GM12872 (cell line): ENCODE results near the gene PIGW.

ENCODE experiments used
- TF ChIP-seq, protein P1 (sequence below): IDR thresholded peaks from 3 replicates; pipeline ENCODE4 v1.5.1; 2011; ENCODE audit warnings: low read depth, mild to moderate bottlenecking, low read length, moderate library complexity; ENCODE audit not compliant: insufficient read depth

PIGW gene

DNA sequence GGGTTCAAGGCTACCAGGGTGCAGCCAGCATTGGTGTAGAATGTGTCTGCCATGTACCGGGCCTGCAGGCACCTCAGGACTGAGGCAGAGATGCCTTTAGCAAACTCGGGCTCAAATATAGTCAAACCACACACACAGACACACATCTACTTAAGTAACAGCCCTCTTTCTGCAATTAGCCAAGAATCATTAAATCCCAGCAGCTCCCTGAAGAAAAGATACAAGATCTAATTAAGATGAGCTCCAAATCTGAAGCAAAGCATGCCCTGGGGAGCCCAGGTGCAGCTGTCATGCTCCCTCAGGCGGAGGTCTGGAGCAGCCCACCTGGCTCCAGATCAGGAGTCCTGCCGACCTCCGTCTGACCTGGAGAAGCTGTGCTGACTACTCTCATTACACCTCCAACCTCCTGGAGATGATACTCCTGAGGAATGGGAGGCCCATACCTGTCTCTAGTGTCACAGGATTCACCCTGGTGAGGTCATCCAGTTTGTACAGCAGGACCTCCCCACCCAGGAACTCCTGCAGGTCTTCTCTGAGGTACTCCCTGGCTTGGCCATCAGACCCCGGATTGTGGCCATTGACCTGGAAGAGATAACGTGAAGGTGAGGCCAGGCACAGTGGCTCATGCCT, 7.1 kb upstream of the PIGW start:
- TF ChIP-seq, protein P1, sequence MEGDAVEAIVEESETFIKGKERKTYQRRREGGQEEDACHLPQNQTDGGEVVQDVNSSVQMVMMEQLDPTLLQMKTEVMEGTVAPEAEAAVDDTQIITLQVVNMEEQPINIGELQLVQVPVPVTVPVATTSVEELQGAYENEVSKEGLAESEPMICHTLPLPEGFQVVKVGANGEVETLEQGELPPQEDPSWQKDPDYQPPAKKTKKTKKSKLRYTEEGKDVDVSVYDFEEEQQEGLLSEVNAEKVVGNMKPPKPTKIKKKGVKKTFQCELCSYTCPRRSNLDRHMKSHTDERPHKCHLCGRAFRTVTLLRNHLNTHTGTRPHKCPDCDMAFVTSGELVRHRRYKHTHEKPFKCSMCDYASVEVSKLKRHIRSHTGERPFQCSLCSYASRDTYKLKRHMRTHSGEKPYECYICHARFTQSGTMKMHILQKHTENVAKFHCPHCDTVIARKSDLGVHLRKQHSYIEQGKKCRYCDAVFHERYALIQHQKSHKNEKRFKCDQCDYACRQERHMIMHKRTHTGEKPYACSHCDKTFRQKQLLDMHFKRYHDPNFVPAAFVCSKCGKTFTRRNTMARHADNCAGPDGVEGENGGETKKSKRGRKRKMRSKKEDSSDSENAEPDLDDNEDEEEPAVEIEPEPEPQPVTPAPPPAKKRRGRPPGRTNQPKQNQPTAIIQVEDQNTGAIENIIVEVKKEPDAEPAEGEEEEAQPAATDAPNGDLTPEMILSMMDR, result no peak

DNA sequence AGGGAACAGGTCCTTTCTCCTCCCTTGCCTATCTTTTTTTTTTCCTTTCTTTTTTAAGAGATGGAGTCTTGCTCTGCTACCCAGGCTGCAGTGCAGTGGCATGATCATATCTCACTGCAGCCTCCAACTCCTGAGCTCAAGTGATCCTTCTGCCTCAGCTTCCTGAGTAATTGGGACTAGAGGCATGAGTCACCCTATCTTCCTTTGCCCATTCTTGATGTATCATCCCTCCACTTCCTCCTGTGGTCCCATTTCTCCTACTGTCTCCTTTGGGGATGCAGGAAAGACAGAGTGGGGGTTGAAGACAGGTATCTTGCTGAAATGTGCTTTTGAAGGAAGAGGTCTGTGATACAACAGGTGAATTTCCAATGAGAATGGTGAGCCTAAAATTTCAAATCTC, 5.7 kb upstream of the PIGW start:
- TF ChIP-seq, protein P1, result no peak

DNA sequence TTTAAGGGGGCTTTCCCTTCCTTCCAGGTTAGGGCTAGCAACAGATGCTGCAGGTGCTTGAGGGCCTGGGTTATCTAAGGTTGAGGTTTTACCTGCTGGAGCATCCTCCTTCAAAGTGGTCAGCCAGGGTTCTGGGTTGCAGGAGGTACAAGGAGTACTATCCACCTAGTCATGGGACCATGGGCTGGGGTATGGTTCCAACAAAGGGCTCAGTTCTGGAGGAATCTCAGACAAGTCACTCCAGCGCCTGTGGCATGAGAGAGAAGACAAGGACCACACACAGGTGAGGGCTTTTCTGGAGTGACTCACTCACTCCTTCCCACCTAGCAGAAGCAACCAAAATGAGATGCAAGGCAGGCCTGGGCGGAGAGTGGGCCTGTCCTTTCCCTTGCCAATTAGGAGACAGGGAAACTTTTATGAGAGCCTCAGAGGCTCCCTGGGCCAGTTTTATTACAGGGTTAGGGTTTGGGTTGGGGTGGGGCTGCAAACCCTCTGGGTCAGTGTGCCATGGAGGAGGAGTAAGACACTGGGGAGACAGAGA, 2.3 kb upstream of the PIGW start:
- TF ChIP-seq, protein P1, result no peak

DNA sequence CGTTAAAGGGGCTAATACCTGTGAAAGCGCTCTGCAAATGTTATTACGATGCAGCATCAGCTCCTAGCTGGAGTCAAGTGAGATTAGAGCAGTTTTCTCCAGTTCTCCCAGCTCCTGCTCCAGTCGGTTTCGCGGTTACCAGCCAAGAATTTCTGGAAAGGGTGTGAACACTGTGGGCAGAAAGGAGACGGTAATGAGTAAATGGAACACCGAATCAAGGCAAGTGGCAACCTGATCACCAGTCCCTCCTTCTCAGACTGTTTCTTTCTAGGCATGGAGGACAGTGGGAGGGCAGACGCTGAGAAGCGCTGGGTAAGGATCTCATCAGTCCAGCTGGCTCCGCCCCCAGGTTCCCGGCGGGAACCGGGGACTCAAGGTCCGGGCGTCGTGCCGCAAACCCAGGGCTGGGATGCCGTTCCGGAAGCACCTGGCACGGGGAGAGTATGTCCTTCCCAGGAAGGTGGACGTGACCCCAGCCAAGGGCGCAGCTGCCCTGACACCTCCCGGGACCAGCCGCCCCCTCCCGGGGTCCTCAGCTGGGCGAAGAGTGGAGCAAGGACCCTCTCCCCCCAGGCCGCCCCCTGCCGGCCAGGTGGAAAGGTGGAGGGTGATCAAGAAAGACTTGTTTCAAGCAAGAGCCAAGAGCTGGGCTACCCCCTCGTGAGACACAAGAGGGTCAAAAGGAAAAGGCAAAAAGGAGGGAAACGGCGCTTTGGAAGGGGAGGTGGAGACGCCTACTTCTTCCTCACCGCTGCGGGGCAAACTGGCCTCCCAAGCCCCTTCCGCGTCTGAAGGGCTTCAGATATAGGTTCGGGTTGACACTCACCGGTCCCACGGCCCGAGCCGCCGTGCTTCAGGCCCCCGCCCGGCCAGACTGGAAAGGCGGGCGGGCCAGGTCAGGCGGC, 600 bp upstream of the PIGW start:
- TF ChIP-seq, protein P1, result peak; percentile 80

DNA sequence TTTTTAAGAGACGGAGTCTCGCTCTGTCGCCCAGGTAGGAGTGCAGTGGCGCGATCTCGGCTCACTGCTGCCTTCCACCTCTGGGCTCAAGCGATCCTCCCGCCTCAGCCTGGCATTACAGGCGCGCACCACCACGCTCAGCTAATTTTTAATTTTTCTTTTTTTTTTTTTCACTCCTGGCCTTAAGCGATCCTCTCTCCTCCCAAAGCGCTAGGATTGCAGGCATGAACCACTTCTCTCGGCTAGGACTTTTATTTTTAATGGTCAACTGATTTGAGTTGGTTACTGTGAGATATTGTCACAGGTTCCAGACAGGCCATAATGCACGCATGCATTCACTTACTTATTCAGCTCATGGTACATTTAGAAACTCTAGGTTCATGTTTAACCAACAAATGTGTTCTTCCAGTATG, 888 bp downstream of the PIGW start:
- TF ChIP-seq, protein P1, result no peak

DNA sequence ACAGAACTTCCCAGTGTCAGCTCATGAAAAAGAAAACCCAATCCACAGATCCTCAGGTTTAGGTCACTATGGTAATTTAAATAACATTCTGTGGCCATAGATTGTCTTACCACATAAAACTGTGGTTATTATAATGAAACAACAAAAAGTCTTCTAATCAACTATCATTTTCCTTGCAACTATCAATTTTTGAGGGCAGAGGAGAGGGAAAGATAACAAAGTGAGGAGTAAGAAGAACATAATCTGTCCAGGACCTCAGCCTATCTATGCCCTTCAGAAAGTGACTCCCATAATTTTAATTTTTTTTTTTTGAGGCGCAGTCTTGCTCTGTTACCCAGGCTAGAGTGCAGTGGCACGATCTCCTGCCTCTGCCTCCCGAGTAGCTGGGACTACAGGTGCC, 5.9 kb downstream of the PIGW start:
- TF ChIP-seq, protein P1, result no peak

DNA sequence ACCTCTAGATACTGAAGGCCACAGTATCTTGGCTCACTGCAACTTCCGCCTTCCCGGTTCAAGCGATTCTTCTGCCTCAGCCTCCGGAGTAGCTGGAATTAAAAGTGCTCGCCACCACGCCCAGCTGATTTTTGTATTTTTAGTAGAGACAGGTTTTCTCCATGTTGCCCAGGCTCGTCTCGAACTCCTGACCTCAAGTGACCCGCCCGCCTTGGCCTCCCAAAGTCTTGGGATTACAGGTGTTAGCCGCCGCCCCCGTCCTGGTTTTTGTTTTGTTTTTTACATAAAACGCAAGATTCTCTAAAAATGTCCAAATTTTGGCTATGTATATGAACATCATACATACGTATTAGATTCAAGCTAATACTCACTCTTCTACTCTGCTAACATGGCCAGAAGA, 8.0 kb downstream of the PIGW start:
- TF ChIP-seq, protein P1, result no peak
